Measurements from ENCODE around the gene PFN3.

PFN3 gene

DNA sequence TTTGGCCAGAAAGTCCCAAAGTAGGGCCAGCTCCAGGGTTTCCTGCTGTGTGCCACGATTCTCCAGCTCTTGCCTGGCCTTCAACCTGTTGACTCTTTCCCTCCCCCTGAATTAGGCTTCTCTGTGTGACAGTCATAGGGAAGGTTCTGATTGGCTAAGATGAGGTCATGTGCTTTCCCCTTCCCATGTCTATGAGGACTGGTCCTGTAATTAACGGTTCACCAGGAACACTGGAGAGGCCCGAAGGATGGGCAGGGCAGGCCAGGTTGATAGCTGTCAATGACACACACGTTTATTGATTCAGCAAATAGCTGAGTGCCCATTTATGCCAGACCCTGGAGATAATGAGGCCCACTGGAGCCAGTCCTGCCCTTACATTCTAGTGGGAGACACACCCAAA lies 37.2 kb upstream of the PFN3 start:
- no peak for DNase-seq (ENCODE audit: low spot score)

DNA sequence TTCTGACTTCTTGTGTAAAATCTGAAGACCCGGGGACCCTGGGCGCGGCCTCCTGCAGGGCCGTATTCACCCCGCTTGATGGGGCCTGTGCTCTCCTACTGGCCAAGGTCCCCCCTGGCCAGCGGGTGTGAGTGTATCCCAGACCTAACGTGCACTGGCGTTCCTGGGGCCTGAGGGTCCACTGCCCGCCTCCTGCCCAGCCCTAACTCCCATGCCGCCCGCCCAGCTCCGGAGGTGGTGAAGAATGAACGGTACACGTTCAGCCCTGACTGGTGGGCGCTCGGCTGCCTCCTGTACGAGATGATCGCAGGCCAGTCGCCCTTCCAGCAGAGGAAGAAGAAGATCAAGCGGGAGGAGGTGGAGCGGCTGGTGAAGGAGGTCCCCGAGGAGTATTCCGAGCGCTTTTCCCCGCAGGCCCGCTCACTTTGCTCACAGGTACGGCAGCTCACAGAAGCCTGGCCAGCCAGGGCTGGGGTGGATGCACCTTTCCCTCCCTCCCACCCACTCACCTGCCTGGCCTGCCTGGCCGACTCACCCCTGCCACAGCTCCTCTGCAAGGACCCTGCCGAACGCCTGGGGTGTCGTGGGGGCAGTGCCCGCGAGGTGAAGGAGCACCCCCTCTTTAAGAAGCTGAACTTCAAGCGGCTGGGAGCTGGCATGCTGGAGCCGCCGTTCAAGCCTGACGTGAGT lies 35.5 kb upstream of the PFN3 start:
- no peak for DNase-seq (ENCODE audit: low spot score)

DNA sequence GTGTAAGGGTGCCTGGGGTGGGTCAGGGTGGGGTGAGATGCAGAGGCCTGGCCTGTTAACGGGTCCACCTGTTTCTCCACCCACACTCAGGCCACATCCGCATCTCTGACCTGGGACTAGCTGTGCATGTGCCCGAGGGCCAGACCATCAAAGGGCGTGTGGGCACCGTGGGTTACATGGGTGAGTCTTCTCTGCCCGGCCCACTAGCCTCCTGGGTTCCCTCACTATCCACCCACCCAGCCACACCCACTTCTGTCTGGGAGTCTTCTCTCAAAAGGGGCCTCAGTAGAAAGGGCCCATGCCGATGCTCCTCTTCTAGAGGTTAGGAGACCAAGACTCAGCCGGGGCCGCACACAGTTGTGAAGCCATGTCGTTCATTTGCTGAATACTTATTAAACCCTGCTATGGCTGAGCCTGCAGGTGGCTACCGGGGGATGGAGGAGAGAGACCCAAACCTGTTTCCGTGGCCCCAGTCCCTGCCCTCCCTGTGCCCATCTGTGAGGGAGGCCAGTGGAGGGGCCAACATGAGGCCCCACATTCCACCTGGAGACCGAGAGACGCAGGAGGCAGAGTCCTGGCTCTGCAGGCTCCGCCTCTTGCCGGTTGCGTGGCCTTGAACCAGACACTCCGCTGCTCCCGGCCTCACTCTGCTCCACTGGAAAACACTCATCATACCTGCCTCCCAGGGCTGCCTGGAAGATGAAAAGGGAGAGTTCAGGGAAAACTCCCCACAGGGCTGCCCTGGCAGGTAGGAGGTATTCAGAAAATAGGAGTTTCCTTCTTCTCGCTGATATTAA lies 34.7 kb upstream of the PFN3 start:
- DNase-seq (ENCODE audit: low spot score): no peak

DNA sequence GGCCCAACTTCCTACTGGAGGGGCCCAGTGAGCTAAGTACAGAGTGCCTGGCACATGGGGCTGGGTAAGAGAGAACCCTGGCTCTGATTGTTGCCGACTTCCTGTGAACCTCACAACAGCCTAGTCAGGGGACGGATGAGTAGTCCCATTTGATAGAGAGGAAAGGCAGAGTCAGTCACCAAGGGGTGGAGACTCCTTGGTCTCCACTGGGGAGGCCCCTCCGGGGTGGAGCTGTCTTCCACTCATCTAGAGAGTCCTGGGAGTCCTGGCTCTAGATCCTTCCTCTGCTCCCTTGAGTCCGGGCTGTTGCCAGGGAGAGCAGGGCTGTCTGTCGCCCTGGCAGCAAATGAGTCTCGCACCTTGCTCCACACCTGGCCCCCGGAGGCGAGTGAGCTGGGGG lies 34.0 kb upstream of the PFN3 start:
- DNase-seq (ENCODE audit: low spot score): no peak

DNA sequence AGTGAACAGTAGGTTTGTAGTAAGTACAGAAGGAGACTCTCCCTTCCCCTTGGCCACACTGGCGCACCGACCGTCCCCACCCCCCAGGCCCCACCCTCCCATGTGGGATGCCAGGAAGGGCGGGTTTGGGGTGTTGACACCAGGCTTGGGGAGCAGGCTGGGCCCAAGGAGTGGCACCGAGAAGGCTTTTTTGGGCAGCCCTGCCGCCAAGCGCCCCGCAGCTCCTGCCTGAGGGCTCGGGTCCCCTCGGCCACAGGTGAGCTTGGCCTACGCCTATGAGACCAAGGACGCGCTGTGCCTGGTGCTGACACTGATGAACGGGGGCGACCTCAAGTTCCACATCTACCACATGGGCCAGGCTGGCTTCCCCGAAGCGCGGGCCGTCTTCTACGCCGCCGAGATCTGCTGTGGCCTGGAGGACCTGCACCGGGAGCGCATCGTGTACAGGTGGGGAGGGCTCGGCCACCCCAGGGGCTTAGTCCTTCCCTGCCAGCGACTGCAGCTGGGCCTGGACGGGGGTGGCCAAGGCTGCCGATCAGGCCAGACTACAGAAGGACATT lies 33.3 kb upstream of the PFN3 start:
- no peak for DNase-seq (ENCODE audit: low spot score)

DNA sequence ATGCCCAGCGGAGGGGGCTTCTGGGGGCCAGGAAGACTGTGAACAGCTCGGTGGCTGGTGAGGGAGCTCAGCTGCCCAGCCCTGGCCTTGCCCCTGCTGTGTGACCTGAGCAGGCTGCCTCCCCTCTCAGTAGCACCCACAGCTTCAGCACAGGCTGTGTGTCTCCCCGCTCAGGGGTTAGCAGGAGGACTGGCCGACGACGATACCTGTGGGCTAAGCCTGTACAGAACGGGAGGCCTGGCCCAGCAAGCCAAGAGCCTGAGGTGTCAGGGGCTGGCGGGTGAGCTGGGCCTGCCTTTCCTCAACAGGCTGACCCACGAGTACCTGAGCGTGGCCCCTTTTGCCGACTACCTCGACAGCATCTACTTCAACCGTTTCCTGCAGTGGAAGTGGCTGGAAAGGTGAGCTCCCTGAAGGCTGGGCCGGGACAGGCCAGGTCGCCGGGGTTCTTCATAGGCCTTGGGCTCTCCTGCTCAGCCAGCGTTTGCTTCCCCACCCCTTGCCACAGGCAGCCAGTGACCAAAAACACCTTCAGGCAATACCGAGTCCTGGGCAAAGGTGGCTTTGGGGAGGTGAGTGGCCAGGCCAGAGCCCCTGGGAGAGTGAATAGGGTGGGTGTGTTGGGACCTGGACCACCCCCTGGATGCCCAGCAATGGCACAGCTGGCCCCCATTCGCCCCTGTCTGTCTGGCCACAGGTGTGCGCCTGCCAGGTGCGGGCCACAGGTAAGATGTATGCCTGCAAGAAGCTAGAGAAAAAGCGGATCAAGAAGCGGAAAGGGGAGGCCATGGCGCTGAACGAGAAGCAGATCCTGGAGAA lies 32.6 kb upstream of the PFN3 start:
- DNase-seq (ENCODE audit: low spot score): no peak

DNA sequence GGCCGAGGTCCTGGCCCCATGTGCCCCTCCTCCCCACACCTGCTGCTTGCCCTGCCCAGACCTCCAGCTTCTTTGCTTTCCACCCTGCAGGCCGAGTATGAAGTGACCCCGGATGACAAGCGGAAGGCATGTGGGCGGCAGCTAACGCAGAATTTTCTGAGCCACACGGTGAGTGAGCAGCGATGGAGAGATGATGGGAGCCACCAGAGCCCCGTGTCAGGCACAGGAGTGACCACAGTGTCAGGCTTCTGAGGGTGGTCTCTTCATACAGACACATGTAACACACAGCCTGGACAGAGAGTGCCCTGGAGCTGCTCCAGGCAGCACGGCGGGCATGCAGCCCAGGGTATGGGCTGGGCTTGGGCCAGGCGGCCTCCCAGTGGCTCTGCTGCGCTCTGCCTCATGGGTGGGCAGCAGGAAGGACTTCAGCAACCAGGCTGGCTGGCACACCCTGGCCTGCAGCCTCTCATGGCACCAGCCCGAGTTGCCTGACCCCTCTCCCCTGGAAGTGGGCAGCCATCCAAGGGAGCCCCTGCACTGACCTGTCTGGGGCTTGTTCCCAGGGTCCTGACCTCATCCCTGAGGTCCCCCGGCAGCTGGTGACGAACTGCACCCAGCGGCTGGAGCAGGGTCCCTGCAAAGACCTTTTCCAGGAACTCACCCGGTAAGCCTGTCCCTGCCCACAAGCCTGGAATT lies 31.8 kb upstream of the PFN3 start:
- DNase-seq (ENCODE audit: low spot score): no peak

DNA sequence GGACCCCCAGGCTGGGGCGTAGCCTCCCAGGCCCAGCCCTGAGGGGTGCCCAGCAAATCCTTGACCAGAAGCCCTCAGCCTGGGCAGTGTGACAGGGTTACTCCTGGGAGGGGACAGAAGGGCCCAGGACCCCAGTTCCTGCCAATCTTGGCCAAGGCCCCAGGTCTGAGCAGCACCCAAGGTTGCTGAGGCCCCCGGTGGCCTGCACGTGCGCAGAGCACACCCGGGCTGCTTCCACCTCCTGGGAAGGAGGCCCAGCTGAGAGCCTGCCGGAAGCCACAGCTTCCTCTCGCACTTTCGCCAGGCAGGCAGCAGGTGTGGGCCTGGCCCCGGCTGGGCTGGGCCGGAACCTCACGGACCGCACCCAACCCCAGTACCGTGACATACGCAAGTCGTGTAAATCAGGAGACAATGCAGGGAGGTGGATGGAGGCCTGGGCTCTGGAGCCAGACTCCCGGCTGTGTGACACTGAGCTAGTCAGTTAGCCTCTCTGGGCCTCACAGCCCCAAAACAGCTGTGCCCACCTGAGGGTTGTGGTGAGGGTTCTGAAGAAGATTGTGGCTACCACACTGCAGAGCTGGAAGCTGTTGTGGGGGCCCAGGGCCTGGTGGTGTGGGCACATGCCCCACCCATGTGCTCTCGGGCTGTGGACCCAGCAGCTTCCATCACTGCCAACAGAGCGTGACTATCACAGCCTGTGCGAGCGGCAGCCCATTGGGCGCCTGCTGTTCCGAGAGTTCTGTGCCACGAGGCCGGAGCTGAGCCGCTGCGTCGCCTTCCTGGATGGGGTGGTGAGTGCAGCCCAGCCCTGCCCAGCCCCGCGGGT lies 31.1 kb upstream of the PFN3 start:
- no peak for DNase-seq (ENCODE audit: low spot score)

DNA sequence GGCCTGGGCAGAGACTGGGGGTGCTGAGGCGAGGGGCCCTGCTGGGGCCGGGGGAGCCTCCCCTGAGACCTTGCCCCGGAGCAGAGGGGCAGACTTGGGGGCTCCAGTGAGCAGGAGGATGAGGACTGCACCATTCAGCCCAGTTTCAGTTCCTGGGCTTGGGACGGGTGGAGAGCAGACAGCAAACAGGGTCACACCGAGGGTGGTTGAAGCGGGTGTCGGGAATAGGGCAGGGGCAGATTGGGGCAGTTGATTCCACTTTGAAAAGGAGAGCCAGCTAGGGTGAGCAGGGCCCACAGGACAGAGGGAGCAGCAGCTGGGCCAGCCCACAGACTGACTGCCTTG lies 30.5 kb upstream of the PFN3 start:
- DNase-seq (ENCODE audit: low spot score): no peak

DNA sequence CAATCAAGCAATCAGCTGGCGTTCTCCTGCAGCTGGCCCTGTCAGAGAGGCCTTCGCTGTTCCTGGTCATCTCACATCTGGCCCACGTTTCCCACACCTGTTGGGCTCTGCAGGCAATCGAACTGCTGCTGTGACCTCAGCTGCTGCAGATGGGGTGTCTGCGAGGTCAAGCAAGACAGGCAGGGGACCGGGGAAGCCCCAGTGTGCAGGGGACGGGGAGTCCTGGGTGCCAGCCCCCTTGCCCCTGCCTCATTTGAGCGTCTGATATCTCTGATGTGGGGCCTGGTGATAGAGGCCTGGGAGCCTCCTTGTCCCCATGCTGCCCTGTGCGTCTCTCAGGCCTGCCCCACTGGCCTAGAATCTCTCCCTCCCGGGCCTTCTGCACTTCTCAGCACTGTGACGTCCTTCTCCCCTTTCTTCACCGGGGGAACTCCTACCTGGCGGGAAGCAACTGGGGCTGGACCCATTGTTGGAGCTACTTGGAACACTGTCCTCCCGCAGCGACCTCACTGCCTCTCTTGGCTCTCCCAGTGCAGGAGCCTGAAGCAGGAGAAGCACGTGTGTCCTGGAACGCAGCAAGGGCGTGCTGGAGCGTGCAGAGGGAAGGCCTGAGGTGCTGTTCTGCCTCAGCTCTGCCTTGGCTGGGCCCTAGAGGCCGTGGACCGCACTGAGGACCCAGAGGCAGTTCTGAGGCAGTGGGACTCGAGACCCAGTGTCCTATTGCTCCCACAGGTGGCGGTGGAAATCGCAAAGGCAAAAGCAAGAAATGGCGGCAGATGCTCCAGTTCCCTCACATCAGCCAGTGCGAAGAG lies 29.9 kb upstream of the PFN3 start:
- DNase-seq (ENCODE audit: low spot score): no peak

DNA sequence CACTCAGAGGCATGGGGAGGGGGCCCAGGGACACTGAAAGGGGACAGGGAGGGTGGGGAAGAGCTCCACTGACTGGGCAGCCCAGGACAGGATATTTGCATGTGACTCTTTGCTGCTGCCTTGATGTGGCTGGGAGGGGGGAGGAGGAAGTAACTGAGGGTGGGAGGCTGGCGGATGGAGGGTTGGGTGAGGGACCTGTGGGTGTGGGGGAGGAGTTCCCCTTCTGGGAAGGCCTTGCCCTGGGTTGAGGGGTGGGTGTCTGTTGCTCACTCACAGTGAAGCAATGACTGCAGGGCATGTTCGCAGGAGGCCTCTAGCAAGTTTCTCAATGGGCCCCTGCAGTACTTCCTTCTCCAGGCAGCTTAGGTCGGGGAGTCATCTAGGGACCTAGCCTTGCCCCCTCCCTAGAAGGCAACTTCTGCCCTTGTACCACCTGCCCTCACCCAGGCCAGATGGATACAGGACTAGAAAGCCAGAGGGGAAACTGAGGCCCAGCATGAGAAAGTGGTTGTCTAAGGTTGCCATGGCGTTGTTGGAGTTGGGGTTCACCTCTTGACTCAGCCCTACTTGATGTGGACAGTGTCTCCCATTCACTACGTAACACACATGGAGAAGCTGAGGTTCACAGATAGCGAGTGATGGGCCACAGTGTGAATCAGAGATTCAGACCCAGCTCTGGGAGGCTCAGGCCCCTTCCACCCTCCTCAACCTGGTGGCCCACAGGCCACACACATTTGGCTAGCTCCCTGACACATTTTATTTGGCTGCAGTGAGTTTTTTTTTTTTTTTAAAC lies 29.0 kb upstream of the PFN3 start:
- no peak for DNase-seq (ENCODE audit: low spot score)

DNA sequence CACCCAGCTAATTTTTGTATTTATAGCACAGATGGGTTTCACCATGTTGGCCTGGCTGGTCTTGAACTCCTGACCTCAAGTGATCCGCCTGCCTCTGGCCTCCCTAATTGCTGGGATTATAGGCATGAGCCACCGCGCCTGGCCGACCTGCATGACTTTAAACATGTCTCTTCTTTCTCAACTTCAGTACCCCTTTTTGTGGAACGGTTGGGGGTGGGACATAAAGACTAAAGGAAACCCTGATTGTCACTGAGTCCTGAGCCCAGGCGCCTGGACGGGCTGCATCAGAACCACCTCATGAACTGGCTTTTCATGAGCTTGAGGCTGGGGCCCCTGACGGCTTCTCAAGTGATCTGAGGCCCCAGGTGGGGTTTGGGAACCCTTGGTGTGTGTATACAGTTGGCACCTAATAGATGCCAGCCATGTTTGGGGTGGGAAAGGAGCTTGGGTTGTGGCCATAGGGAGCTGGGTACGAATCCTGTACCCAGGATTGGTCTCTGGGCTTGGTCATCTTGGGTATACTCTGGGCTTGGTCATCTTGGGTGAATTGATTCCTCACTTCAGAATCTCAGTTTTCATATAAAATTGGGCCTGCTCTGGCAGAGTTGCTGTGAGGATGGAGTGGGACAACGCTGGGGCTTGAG lies 28.2 kb upstream of the PFN3 start:
- DNase-seq (ENCODE audit: low spot score): no peak

DNA sequence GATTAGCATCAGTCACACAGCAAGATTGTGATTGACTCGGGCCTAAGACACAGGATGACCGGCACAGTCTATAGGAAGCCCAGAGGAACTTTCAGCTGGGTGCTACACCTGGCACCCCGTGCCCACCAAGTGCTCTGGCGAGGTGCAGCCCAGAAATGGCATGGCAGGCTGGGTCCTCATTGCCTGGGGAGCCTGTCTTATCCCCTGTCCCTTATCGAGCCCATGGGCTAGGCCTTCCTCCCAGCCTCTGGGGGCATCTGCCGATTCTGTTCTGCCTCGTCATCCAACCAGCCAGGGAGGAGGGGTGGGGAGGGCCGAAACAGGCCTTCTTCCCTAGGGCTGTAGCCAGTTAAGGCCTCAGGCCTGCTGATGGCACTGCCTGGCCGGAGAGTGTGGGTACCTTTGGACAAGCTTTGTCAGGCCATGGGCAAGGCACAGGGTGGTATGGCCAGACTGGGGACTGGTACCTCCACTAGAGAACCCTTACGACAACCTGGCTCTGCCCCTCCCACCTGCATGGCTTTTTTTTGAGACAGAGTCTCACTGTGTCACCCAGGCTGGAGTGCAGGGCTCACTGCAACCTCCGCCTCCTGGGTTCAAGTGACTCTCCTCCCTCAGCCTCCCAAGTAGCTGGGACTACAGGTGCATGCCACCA lies 27.6 kb upstream of the PFN3 start:
- DNase-seq (ENCODE audit: low spot score): no peak

DNA sequence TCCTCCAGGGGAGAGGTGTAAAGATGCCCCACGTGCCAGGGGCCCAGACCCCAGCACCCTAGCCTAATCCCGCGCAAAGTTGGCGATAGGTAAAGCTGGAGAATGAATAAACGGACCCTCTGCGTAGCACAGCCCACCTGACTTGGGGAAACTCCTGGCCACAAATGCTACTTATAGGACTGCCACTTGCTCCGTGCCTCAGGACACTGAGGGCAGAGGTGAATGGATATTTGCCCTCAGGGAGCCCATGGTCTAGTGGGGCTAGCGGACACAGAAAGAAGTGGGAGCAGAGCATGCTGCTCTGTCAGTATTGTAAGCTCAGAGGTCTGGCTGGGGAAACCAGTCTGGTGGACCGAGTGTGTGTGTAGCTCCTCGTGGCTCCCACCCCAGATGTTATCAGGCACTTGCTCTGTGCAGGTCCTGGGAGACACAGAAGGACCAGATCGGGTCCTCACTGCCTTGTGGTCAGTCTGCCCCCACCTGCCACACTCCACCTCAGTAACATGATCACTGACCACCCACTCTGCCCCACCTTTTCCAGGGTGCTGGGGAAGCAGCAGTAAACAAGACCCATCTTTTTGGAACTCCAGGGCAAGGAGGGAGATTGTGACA lies 26.9 kb upstream of the PFN3 start:
- peak; percentile 29 for DNase-seq (ENCODE audit: low spot score)

DNA sequence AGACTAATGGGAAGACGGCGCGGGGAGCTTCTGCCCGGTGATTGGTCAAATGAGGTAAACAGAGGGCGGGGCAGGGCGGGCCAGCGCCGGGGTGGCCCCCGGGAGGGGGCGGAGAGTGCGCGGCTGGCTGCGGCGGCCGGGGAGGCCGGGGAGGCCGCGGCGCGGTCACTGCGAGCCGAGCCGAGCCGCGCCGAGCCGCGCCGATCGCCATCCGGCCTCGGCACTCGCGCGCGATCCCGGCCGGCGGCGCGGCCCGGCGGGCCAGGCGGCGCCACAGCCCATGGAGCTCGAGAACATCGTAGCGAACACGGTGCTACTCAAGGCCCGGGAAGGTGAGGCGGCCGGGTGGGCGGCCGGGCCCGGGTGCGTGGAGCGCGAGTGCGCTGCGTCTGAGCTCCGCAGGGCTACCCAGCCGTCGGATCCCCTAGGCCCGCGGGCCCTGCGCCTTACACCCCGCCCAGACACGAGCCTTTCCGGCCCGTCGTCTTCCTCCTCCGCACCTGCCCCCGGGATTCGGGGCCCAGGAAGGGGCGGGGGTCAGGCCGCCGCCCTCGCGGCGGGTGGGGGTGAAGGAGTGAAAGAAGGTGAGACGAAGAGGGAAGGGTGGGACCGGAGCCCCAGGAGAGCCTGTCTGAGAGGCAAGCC lies 26.2 kb upstream of the PFN3 start, which contains the start of gene GRK6:
TSS of gene GRK6 (plus strand) at position 111 of the 645 bp plus-strand sequence. CDS start at position 281, 170 bp downstream.
- peak; percentile 100 for DNase-seq (ENCODE audit: low spot score)

DNA sequence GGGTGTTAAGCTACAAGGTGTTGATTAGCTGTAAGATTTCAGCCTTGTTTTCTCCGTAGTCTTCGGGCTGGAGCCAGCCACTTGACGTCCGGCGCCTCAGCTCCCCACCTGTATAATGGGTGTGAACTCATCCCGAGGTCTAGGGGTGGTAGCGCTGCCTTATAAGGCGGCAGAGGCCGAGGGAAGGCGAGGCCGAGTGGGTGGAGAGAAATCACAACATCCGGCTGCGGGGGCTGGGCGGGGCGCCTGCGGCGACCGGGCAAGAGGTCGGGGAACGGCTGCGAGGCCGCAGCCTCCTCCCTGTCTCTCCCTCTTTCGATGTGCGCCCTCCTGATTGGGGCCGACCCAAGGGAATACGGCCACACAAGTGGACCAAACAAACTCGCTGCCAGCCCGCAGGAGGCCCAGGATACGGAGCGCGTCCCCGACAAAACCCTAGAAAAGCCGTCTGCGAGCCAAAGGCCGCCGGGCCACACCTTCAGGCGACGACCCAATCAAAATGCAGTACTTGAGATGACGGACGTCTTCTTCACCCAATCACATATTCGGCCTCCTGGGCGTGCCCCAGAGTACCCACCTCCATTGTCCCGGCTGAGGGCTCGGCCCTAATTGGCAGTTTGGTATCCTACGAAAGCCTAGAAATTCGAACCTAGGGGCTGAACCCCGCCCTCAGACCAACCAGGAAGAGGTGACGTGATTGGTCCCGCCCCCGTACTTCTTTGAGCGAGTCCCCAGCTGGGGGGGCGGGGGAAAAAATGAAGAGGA lies 25.5 kb upstream of the PFN3 start:
- peak; percentile 100 for DNase-seq (ENCODE audit: low spot score)

Measured in hepatic stellate cell (primary cell).